Measurements from ENCODE around the gene ARHGEF19.

GRCh38 chr1:16175610-16176553, 36.6 kb downstream of the ARHGEF19 start:
- no peak for TF ChIP-seq CTCF (tag by site-specific recombination; IDR thresholded peaks at IDR 0.05)
- TF ChIP-seq REST (tag by site-specific recombination; IDR thresholded peaks at IDR 0.05), result no peak
- TF ChIP-seq ATF2 (tag by site-specific recombination; IDR thresholded peaks at IDR 0.05; ENCODE audit: low read depth), result no peak
- TF ChIP-seq ZNF274 (IDR thresholded peaks at IDR 0.05; ENCODE audit: low read length), result no peak
- TF ChIP-seq ZNF274 (tag by site-specific recombination; IDR thresholded peaks at IDR 0.05; ENCODE audit: borderline replicate concordance), result no peak
- TF ChIP-seq ZNF501 (tag by site-specific recombination; IDR thresholded peaks at IDR 0.05), result no peak
- no peak for TF ChIP-seq ZBTB7A (tag by site-specific recombination; IDR thresholded peaks at IDR 0.05; ENCODE audit: low read depth)
- peak; percentile 29; the same call in 1 of the 2 replicates for TF ChIP-seq ZXDB (tag by site-specific recombination; IDR thresholded peaks at IDR 0.05)

All from HEK293 (cell line).